Gastrocnemius medialis (tissue), 4 donors: ENCODE results near the gene ARL15. TPM values are rescaled to one million over a fixed set of nuclear protein-coding genes. Genes with fewer than 3 reads are reported as not detected.

Experiments used
- ATAC-seq, 2 donors: fragments of 150-250 bp; one replicate each; pipeline ENCODE4 v1.9.1; 2016
- DNase-seq, 2 donors: peaks; one replicate each; pipeline ENCODE4 v3.0.0-alpha.2; 2019
- H3K27ac ChIP-seq, 4 donors: fragments of 200-600 bp; sonication (generic); 1 replicate in 1 of 4; 2 replicates in 3 of 4; pipeline ENCODE4 v1.5.1; 2016 to 2018; ENCODE audit warnings: mild to moderate bottlenecking in 2 of 4, moderate library complexity in 1 of 4
- H3K27me3 ChIP-seq, 3 donors: fragments of 200-600 bp; sonication (generic) in 2 of 3; 1 replicate in 1 of 3; 2 replicates in 2 of 3; pipeline versions ENCODE4 v1.5.1 to v1.6.0; 2016 to 2019; ENCODE audit warnings: mild to moderate bottlenecking in 1 of 3, moderate library complexity in 1 of 3
- H3K36me3 ChIP-seq, 2 donors: fragments of 200-600 bp; sonication (generic) in 1 of 2; one replicate each; pipeline ENCODE4 v1.5.1; 2017 to 2018
- H3K4me1 ChIP-seq, 2 donors: fragments of 200-600 bp; sonication (generic) in 1 of 2; one replicate each; pipeline ENCODE4 v1.5.1; 2016 to 2017; ENCODE audit warnings: mild to moderate bottlenecking in 2 of 2
- H3K4me3 ChIP-seq, 4 donors: fragments of 200-600 bp; sonication (generic) in 3 of 4; 1 replicate in 1 of 4; 2 replicates in 3 of 4; pipeline ENCODE4 v1.5.1; 2016 to 2019; ENCODE audit warnings: mild to moderate bottlenecking in 2 of 4
- H3K9me3 ChIP-seq, 3 donors: fragments of 200-600 bp; sonication (generic) in 2 of 3; 1 replicate in 1 of 3; 2 replicates in 2 of 3; pipeline ENCODE4 v1.5.1; 2016 to 2019
- POLR2A ChIP-seq, 2 donors: fragments of 450-650 bp; IDR thresholded peaks; one replicate each; pipeline ENCODE4 v1.6.1; 2017; ENCODE audit warnings: antibody characterized with exemption in 2 of 2, mild to moderate bottlenecking in 2 of 2, moderate library complexity in 2 of 2
- in situ Hi-C, 4 donors: fragments of 200-750 bp; cut with MboI; loops; one replicate each; pipeline versions ENCODE4 v1.15.0 to v1.8.0; 2017; ENCODE audit warnings: low sequenced_read_pairs in 4 of 4
- intact Hi-C: fragments of 100-400 bp; cut with DNase I; formaldehyde crosslinking; loops from one replicate; pipeline ENCODE4 v1.15.1; 2023; ENCODE audit warnings: low total_unique reads
- total RNA-seq, 4 donors: library from RNA; depleted of rRNA; stranded (reverse); fragments of >200 nt; gene quantifications; one replicate each; pipeline versions ENCODE4 v1.1.0 to v1.2.3, GENCODE V29; 2016
- TF ChIP-seq, protein P1 (sequence below), 5 experiments: fragments of 450-650 bp in 3 of 5; fragments of 200-600 bp in 2 of 5; sonication (generic) in 2 of 5; IDR thresholded peaks in 4 of 5; conservative IDR thresholded peaks in 1 of 5; 1 replicate in 4 of 5; 2 replicates in 1 of 5; pipeline ENCODE4 v1.5.1; 2016 to 2019; ENCODE audit warnings: antibody characterized with exemption in 5 of 5, mild to moderate bottlenecking in 3 of 5, moderate library complexity in 3 of 5

ARL15 gene
- total RNA-seq, 4 donors from 2014 or later = 1.7 to 5.5 (median 3.2) TPM

DNA sequence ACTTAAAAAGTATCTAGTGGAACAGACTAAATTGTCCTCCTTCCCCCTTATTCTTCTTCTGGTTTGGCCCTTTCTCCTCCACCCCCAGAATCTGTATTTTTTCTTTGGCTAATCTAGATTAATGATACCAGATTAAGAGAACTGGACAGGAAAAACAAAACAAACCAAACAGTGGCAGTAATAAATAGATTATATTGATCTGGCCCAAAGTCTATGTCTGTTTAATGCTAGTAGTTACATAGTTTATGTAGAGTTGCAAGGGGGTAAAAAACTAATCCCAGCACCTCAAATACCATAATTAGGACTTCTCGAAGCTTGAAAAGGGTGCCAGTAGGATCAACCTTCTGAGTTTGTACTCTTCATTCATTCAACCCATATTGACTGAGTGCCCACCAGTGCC, 104.5 kb downstream of the ARL15 start:
- H3K4me3 ChIP-seq = no peak overlapping the region
- in situ Hi-C loops (loop anchor here in 2 of 4 donors (25.0 kb wide), 2 partner anchors 744 to 1044 kb away; no protein-coding TSS in a partner anchor), intact Hi-C loops (no loop called here)
- no peak for TF ChIP-seq POLR2A (IDR thresholded peaks at IDR 0.05)
- TF ChIP-seq, protein P1, sequence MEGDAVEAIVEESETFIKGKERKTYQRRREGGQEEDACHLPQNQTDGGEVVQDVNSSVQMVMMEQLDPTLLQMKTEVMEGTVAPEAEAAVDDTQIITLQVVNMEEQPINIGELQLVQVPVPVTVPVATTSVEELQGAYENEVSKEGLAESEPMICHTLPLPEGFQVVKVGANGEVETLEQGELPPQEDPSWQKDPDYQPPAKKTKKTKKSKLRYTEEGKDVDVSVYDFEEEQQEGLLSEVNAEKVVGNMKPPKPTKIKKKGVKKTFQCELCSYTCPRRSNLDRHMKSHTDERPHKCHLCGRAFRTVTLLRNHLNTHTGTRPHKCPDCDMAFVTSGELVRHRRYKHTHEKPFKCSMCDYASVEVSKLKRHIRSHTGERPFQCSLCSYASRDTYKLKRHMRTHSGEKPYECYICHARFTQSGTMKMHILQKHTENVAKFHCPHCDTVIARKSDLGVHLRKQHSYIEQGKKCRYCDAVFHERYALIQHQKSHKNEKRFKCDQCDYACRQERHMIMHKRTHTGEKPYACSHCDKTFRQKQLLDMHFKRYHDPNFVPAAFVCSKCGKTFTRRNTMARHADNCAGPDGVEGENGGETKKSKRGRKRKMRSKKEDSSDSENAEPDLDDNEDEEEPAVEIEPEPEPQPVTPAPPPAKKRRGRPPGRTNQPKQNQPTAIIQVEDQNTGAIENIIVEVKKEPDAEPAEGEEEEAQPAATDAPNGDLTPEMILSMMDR (IDR thresholded peaks at IDR 0.05 in 4 of 5, conservative IDR thresholded peaks at IDR 0.05 in 1 of 5) = no peak
- ATAC-seq (no peak), DNase-seq (no peak)
- H3K36me3 ChIP-seq = no peaks in the 10 kb centered on the region
- H3K27ac ChIP-seq = no peak overlapping the region
- H3K4me1 ChIP-seq = peaks cover 0 to 1% of the 10 kb centered on the region in 2 donors
- no peaks in the 10 kb centered on the region for H3K27me3 ChIP-seq
- H3K9me3 ChIP-seq = no peaks in the 10 kb centered on the region

DNA sequence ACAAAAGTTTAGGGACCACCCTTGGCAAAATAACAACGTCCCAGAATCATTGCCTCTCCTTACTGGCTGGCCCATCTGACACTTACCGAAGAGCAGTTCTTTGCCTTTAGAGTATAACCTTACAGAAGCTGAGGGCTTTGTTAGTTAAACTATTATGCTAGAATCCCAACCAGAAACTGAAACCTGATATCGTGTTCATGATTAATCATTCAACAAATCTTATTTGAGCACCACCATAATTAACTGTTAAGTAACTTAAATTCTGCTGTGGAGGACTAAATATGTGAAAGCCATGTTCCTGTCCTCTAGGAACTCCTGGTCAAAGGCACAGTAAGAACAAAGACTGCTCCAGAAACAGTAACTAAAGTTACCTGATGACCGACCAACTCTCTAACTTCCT, 104.9 kb downstream of the ARL15 start:
- DNase-seq = no peak
- in situ Hi-C loops = loop anchor here in 2 of 4 donors (25.0 kb wide), 2 partner anchors 743 to 1043 kb away; no protein-coding TSS in a partner anchor
- H3K27me3 ChIP-seq = no peaks in the 10 kb centered on the region
- H3K4me1 ChIP-seq = no peaks in the 10 kb centered on the region
- intact Hi-C loops = no loop called here
- H3K27ac ChIP-seq = no peak overlapping the region
- H3K36me3 ChIP-seq = no peaks in the 10 kb centered on the region
- no peak for ATAC-seq
- TF ChIP-seq, protein P1 (IDR thresholded peaks at IDR 0.05 in 4 of 5, conservative IDR thresholded peaks at IDR 0.05 in 1 of 5) = no peak
- no peak for TF ChIP-seq POLR2A (IDR thresholded peaks at IDR 0.05)
- H3K9me3 ChIP-seq = no peaks in the 10 kb centered on the region
- no peak overlapping the region for H3K4me3 ChIP-seq

DNA sequence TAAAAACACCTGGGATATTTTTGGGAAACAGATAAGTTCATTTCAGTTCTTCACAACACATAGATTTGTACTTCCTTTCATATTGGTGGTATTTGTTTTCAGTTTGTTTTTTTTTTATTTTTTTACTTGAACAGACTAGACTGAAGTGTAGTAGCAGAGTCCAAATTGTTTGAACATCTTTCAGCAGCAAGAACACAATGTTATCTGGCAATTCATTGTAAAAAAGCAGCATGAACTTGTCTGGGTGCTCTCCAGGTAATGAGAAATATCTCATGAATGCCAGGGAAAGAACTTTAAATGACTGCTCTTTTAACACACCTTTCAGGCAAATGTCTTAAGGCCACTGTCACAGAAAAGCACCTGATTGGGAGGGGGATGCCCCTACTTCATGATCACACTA, 113.4 kb downstream of the ARL15 start:
- Histone ChIP-seq H3K36me3 (no peaks in the 10 kb centered on the region), H3K27me3 (no peaks in the 10 kb centered on the region), H3K27ac (no peak overlapping the region), H3K9me3 (no peaks in the 10 kb centered on the region), H3K4me1 (peaks cover 0 to 20% of the 10 kb centered on the region in 2 donors), H3K4me3 (no peak overlapping the region)
- in situ Hi-C loops = no loop called here
- intact Hi-C loops = no loop called here
- ATAC-seq (no peak), DNase-seq (no peak)
- TF ChIP-seq POLR2A (IDR thresholded peaks at IDR 0.05) = no peak
- TF ChIP-seq, protein P1 (IDR thresholded peaks at IDR 0.05 in 4 of 5, conservative IDR thresholded peaks at IDR 0.05 in 1 of 5) = no peak

DNA sequence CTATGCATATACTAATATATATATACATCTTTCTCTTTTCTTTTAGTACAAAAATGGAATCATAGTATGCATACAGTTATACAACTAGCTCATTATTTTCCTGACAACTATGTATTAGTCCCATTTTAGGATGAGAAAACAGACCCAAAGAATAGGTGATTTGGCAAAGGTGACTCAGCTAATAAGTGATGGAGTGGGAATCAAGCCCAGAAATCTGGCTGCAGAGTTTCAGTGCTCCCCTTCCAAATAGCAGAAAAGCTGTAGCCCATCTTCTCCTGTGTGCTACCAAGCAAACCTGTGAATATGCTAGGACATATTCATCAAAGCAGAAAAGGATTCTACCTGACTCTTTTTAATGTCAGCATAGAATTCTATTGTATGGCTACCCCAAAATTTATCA, 114.7 kb downstream of the ARL15 start:
- Histone ChIP-seq H3K27ac (no peak overlapping the region), H3K4me1 (peaks cover 5 to 24% of the 10 kb centered on the region in 2 donors), H3K27me3 (no peaks in the 10 kb centered on the region), H3K4me3 (no peak overlapping the region), H3K36me3 (no peaks in the 10 kb centered on the region), H3K9me3 (no peaks in the 10 kb centered on the region)
- intact Hi-C loops (no loop called here), in situ Hi-C loops (no loop called here)
- TF ChIP-seq, protein P1 (IDR thresholded peaks at IDR 0.05 in 4 of 5, conservative IDR thresholded peaks at IDR 0.05 in 1 of 5) = no peak
- no peak for TF ChIP-seq POLR2A (IDR thresholded peaks at IDR 0.05)
- no peak for ATAC-seq
- DNase-seq = no peak

DNA sequence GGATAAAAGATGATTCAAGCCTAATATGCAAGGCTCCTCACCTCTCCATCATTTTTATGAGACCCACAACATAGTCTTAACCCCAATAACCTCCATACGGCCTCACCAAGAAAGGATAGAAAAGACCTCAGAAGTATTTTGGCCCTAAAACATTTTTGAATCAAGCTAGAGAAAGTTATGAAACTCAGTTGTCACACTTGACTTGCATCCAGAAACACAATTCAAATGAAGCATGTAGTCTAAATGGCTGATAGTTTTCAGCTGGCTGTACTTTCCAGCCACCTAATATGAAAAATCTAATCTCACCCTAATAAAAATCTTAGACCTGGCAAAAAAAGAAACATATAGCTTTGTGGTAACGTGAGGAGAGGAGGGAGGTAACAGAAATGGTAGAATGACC, 116.1 kb downstream of the ARL15 start:
- in situ Hi-C loops (no loop called here), intact Hi-C loops (no loop called here)
- Histone ChIP-seq H3K9me3 (no peaks in the 10 kb centered on the region), H3K36me3 (no peaks in the 10 kb centered on the region), H3K4me3 (no peak overlapping the region), H3K27ac (no peak overlapping the region), H3K4me1 (peaks cover 5 to 24% of the 10 kb centered on the region in 2 donors), H3K27me3 (no peaks in the 10 kb centered on the region)
- DNase-seq (no peak), ATAC-seq (no peak)
- TF ChIP-seq, protein P1 (IDR thresholded peaks at IDR 0.05 in 4 of 5, conservative IDR thresholded peaks at IDR 0.05 in 1 of 5) = no peak
- TF ChIP-seq POLR2A (IDR thresholded peaks at IDR 0.05) = no peak
